CD4-positive, alpha-beta T cell treated with Interleukin-12 subunit alpha and Interleukin-12 subunit beta, for 1 hour (primary cell): Measurements from ENCODE around the gene DDX47.

ENCODE experiments used
- DNase-seq: peaks from one replicate; pipeline ENCODE4 v3.0.0-alpha.2; 2020

Gene DDX47

GRCh38 chr12:12877781-12878455 lies 64.8 kb downstream of the DDX47 start:
- DNase-seq, result no peak
